OCI-M1 (cell line): ENCODE measurements around the gene CTSA.
"Not testable (repeated sequence)": the region's sequence is repeated elsewhere in the genome, so short reads cannot be mapped to it uniquely, and the experiment has no call there.

Experiments used
- DNase-seq: peaks from one replicate; lab custom pipeline; 2025; lab: John Stamatoyannopoulos, UW

Gene CTSA

GRCh38 chr20:45918182-45918737 lies 27.1 kb downstream of the CTSA start:
- no peak for DNase-seq

DNA sequence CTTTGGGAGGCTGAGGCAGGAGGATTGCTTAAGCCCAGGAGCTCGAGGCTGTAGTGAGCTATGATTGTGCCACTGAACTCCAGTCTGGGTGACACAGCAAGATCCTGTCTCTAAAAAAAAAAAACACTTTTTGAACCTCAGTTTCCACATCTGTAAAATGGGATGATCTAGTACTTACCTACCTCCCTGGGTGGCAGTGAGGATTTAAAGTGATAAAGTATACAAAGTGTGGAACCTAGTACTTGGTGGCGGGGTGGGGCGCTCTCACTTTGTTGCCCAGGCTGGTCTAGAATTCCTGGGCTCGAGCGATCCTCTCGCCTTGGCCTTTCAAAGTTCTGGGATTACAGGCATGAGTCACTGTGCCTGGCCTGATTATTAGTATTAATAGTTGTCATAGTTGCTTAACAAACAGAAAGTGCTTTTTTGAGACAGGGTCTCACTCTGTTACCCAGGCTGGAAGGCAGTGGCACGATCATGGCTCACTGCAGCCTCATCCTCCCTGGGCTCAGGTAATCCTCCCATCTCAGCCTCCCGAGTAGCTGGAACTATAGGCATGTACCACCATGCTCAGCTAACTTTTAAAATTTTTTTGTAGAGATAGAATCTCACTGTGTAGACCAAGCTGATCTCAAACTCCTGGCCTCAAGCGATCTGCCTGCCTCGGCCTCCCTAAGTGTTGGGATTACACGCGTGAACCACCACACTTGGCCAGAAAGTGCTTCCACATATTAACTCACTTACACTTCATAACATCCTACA lies 27.8 kb downstream of the CTSA start:
- DNase-seq, result no peak

DNA sequence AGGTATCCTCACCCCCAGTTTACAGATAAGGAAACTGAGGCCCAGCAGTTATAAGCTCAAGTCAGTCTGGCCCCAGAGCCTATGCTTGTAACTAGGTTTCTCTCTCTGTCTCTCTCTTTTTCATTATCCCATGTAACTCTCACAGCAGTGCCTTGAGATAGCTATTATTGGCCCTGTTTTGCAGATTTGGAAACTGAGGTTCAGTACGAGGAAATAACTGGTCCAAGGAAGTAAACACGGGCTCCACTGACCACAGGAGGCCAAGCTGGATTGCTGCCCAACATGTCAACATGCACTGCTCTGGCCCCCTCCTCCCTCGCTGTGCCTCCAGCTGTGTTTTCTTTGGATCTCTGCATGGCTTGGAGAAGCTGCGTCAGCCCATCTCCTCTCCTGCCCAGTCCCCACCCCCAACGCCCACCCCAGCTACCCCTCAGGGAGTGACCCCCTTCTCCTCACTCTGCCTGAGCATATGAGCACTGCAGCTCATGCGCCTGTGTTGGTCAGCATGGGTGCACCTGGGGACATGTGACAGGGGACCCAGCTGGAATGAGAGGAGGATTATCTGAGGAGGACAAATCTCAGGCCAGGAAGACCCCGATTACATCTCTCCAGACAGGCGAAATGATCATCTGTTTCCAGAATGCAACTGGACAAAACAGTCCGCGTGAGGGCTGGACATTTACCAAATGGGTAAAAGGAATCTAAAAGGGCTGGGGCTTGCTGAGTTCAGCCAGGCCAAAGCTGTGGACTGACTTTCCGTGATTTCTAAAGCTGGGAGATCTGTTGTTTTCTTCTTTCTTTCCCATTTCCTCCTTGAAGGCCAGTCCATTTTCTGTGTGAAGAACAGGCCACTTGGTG lies 28.6 kb downstream of the CTSA start:
- DNase-seq, result no peak

- no peak for DNase-seq
Measured at GRCh38 chr20:45920462-45921336, 29.6 kb downstream of the CTSA start.

GRCh38 chr20:45921337-45922189 lies 30.4 kb downstream of the CTSA start:
- DNase-seq, result no peak

- DNase-seq, result no peak
Measured at GRCh38 chr20:45924391-45925261, 33.5 kb downstream of the CTSA start.

GRCh38 chr20:45925821-45926506 lies 34.8 kb downstream of the CTSA start:
- no peak for DNase-seq

DNA sequence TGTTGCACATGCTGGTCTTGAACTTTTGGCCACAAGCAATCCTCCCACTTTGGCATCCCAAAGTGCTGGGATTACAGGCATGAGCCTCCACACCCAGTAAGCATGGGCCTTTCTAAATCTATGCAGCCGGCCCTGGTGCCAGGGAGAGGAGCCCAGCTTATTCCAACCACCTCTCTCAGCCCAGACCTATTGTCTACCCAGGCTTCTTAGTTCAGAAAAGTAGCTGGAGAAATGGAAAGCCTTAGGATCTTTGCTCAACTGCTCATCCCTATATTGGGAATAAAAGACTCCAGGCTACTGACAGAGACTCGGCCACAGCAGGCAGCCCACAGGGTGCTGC lies 35.6 kb downstream of the CTSA start:
- DNase-seq, result no peak

DNA sequence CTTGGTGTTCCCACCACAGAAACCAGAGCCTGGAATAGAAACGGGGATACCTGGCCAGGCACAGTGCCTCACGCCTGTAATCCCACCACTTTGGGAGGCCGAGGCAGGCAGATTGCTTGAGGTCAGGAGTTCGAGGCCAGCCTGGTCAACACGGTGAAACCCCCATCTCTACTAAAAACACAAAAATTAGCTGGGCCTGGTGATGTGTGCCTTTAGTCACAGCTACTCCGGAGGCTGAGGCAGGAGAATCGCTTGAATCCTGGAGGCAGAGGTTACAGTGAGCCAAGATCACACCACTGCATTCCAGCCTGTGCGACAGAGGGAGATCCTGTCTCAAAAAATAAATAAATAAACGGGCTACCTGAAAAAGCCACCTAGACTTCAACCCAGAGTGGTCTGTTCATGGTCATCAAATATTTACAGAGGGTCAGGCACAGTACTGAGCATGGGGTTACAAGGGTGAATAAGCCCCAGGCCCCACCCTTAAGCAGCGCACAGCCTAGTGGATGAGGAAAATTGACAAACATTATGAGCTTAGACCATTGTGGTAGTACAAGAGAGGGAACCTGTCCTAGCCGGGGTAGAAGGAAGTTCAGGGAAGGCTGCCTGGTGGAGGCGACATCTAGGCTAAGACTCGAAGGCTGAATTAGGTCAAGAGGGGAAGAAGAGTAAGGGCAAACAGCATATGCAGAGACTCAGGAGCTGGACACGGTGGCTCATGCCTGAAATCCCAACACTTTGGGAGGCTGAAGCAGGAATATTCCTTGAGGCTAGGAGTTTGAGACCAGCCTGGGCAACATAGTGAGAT lies 36.1 kb downstream of the CTSA start:
- no peak for DNase-seq

DNA sequence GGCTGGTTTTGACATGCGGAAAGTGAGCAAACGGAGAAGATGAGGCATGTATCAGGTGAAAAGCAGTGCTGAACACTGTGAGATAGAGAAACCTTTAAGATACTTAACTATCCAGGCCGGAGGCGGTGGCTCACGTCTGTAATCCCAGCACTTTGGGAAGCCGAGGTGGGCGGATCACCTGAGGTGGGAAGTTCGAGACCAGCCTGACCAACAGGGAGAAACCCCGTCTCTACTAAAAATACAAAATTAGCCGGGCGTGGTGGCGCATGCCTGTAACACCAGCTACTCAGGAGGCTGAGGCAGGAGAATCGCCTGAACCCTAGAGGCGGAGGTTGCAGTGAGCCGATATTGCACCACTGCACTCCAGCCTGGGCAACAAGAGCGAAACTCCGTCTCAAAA lies 40.5 kb downstream of the CTSA start:
- DNase-seq, result not testable (repeated sequence)

GRCh38 chr20:45933266-45934045 lies 42.3 kb downstream of the CTSA start:
- peak; percentile 87 for DNase-seq

DNA sequence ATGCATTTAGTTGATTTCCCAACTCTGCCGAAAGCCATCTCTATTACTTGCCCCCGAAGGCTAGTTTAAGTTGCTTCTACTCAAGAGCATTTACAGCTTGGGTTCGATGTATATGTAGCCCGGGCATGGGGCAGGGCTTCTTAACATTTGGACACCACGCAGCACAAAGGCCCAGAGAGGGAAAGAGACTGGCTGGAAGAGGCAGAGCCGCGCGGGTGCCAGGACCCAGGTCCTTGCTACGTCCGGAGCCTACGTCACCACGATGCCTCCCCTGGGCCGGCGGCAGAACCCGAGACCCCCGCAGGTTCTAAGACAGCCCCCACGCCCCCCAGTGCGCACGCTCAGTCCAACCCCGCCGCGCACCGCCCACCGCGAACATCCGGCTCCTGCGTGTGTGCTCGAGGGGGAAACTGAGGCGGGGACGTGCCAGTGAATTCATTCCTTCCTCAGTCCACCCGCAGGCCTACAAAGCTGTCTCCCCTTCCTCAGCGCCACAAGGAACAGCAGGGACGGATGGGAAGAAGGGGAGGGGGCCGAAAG lies 43.0 kb downstream of the CTSA start:
- DNase-seq, result peak; percentile 70

- peak; percentile 99 for DNase-seq
Measured at GRCh38 chr20:45934586-45935415, 43.7 kb downstream of the CTSA start, which contains the start of gene PCIF1. Gene PCIF1 (plus strand): TSS chr20:45934683. CDS start chr20:45939000, 4,317 bp downstream.

DNA sequence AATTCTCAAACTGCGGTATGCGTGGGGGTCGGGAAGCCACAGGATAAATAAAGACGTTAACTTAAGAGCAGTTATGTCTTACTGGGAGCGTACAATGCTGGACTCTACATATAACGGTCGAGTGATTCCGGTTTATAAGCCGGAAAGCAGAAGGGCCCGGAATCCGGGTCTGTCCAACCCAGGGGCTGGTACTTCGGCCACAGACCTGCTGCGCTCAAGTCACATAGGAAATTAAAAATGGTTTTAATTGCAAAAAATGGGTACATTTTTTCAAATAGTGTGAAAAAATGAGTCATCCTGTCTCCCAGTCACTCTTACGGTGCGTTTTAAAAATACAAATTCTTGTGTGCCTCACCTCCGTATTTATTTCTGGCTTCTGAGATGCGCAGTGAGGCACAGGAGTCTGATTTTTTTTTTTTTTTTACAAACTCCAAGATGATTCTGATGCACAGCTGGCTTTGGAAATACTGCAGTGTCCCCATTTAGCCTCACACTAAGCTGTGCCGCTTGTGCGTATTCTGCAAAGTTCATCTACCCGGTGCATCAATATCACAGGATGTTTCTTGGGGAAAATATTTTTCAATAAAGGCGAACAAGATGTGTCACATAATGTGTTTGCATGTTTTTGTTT lies 44.4 kb downstream of the CTSA start:
- DNase-seq, result no peak

DNA sequence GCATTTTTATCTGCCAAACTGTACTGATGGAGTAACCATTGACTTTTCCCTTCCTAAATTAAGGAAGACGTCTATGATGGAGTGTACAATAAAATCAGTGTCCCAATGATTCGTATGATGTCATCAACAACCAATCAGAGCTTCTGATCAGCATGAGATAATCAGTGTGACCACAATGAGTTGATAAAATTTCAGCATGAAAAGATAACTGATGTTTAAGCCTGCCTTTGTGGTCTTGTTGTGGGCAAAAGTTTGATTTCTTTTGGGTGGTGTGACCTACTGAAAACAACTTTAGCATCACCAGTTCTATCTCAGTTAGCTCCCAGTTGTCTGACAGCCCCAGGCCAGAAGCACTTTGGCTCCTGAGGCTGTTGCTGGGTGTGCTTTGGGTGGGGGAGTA lies 46.6 kb downstream of the CTSA start:
- no peak for DNase-seq
